GM23338 (cell line): ENCODE measurements around the gene ZNF93. TPM values are rescaled to one million over a fixed set of nuclear protein-coding genes. Genes with fewer than 3 reads are reported as not detected.

ENCODE experiments used
- ATAC-seq: fragments of 200-7000 bp; cut with Tn5 transposase; 3 replicates; pipeline ENCODE4 v1.9.1; 2020
- DNase-seq: peaks from one replicate; pipeline ENCODE4 v3.0.0-alpha.2; 2015; ENCODE audit warnings: low spot score
- H2AFZ ChIP-seq: fragments of 200-600 bp; sonication (generic); 2 replicates; pipeline ENCODE4 v1.8.0; 2016; ENCODE audit warnings: antibody characterized with exemption, mild to moderate bottlenecking, moderate library complexity
- H3F3A ChIP-seq: fragments of 200-600 bp; sonication (generic); replicated peaks from 2 replicates; pipeline ENCODE4 v1.8.0; 2017; ENCODE audit warnings: antibody characterized with exemption, mixed run types, low read depth
- H3K27ac ChIP-seq: fragments of 200-600 bp; sonication (generic); 2 replicates; pipeline ENCODE4 v1.6.1; 2016; ENCODE audit warnings: low read depth
- H3K27me3 ChIP-seq: fragments of 200-600 bp; sonication (generic); 2 replicates; pipeline ENCODE4 v1.8.0; 2016; ENCODE audit warnings: mild to moderate bottlenecking, mixed run types, moderate library complexity; ENCODE audit not compliant: insufficient read depth
- H3K36me3 ChIP-seq: fragments of 200-600 bp; sonication (generic); 2 replicates; pipeline ENCODE4 v1.8.0; 2016; ENCODE audit warnings: mild to moderate bottlenecking; ENCODE audit not compliant: insufficient read depth
- H3K4me1 ChIP-seq: fragments of 200-600 bp; sonication (generic); 2 replicates; pipeline ENCODE4 v1.8.0; 2016; ENCODE audit warnings: mild to moderate bottlenecking, moderate library complexity; ENCODE audit not compliant: insufficient read depth
- H3K4me2 ChIP-seq: fragments of 200-600 bp; sonication (generic); 2 replicates; pipeline ENCODE4 v1.7.1; 2017; ENCODE audit warnings: mixed run types
- H3K4me3 ChIP-seq: fragments of 200-600 bp; sonication (generic); 2 replicates; pipeline ENCODE4 v1.6.1; 2016; ENCODE audit warnings: mixed run types
- H3K79me2 ChIP-seq: fragments of 200-600 bp; sonication (generic); replicated peaks from 2 replicates; pipeline ENCODE4 v1.8.0; 2017; ENCODE audit warnings: mild to moderate bottlenecking; ENCODE audit not compliant: insufficient read depth
- H3K9me2 ChIP-seq: fragments of 200-600 bp; sonication (generic); 2 replicates; pipeline ENCODE4 v1.8.0; 2017; ENCODE audit not compliant: insufficient read depth
- H4K20me1 ChIP-seq: fragments of 200-600 bp; sonication (generic); replicated peaks from 2 replicates; pipeline ENCODE4 v1.8.0; 2017; ENCODE audit warnings: mild to moderate bottlenecking; ENCODE audit not compliant: insufficient read depth
- H3K27ac Mint-ChIP-seq: 2 replicates; pipeline ENCODE4 v1.8.0; 2020; ENCODE audit warnings: inconsistent platforms, mild to moderate bottlenecking, moderate library complexity, mixed read lengths
- H3K27me3 Mint-ChIP-seq: 3 replicates; pipeline ENCODE4 v1.8.0; 2022; ENCODE audit warnings: low read depth, mild to moderate bottlenecking, moderate library complexity, mixed read lengths, inconsistent platforms; ENCODE audit not compliant: insufficient read depth, poor library complexity
- H3K36me3 Mint-ChIP-seq: 3 replicates; pipeline ENCODE4 v1.8.0; 2021; ENCODE audit warnings: low read depth, mild to moderate bottlenecking, inconsistent platforms, moderate library complexity, mixed read lengths
- H3K4me1 Mint-ChIP-seq: 3 replicates; pipeline ENCODE4 v1.8.0; 2020; ENCODE audit warnings: mild to moderate bottlenecking, inconsistent platforms, mixed read lengths
- H3K4me3 Mint-ChIP-seq: 3 replicates; pipeline ENCODE4 v1.8.0; 2021; ENCODE audit warnings: moderate library complexity, mild to moderate bottlenecking, inconsistent platforms, mixed read lengths
- H3K9me3 Mint-ChIP-seq: 3 replicates; pipeline ENCODE4 v1.8.0; 2020; ENCODE audit warnings: moderate library complexity, mild to moderate bottlenecking, inconsistent platforms, mixed read lengths
- ETS1 ChIP-seq: IDR thresholded peaks from 2 replicates; pipeline ENCODE4 v1.6.1; 2016; ENCODE audit warnings: antibody characterized with exemption
- JUNB ChIP-seq: IDR thresholded peaks from one replicate; pipeline ENCODE4 v1.6.1; 2016; ENCODE audit warnings: antibody characterized with exemption; ENCODE audit not compliant: unreplicated experiment
- STAT1 ChIP-seq: IDR thresholded peaks from one replicate; pipeline ENCODE4 v1.6.1; 2016; ENCODE audit warnings: antibody characterized with exemption; ENCODE audit not compliant: unreplicated experiment
- ZNF331 ChIP-seq: fragments of 250-450 bp; sonication (Bioruptor Pico); IDR thresholded peaks from 2 replicates; pipeline ENCODE4 v1.5.0; 2020; ENCODE audit warnings: low read depth, mild to moderate bottlenecking, moderate library complexity
- ZNF462 ChIP-seq: fragments of 250-450 bp; sonication (Bioruptor Pico); IDR thresholded peaks from 2 replicates; pipeline ENCODE4 v1.5.0; 2020; ENCODE audit warnings: mild to moderate bottlenecking, moderate library complexity
- polyA plus RNA-seq: library from polyadenylated mRNA; unstranded; fragments of >200 nt; fragmentation: Nextera tagmentation; extraction: Ambion mirVana; gene quantifications from 2 replicates; pipeline ENCODE4 v1.2.1, GENCODE V29; 2016
- total RNA-seq: library from RNA; depleted of rRNA; stranded (reverse); fragments of >200 nt; shearing (Covaris generic); gene quantifications from 2 replicates; pipeline ENCODE4 v1.2.3, GENCODE V29; 2014

Gene ZNF93
- total and polyA plus RNA-seq, 2 experiments from 2014 or later = 48.6 to 122 TPM

DNA sequence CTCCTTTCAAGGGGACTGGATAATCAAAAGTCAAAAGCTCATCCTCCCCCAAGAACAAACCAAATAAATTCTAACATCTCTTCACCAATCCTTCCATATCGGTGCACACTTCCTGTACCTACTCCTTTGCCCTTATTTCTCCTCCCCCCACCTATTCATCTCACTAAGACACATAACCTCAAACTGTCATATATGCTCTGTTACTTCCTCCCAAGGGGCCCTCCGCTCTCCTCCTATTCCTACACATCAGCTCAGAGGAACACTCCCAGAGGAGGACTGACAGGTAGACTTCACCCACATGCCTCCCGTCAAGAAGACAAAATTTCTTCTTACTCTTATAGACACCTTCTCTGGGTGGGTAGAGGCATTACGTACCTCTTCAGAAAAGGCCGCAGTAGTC lies 48.1 kb downstream of the ZNF93 start:
- Histone ChIP-seq H3K4me2 (no peak overlapping the region), H3K4me1 (no peaks in the 10 kb centered on the region), H3K9me2 (peaks cover 11% of the 10 kb centered on the region; the same call in 1 of the 2 replicates), H3K4me3 (no peak overlapping the region), H3F3A (no peaks in the 10 kb centered on the region), H2AFZ (no peak overlapping the region), H3K36me3 (no peaks in the 10 kb centered on the region), H3K27me3 (no peaks in the 10 kb centered on the region; the same call in 1 of the 2 replicates), H3K27ac (no peak overlapping the region), H4K20me1 (no peaks in the 10 kb centered on the region), H3K79me2 (no peaks in the 10 kb centered on the region)
- peaks cover 5% of the 10 kb centered on the region; the same call in 2 of the 3 replicates for H3K9me3 Mint-ChIP-seq
- H3K36me3 Mint-ChIP-seq = no peaks in the 10 kb centered on the region
- TF ChIP-seq JUNB = no peak
- TF ChIP-seq ETS1 = no peak
- TF ChIP-seq ZNF462 (CRISPR knock-in tag) = no peak
- TF ChIP-seq ZNF331 (CRISPR knock-in tag) = no peak
- TF ChIP-seq STAT1 = no peak
- no peaks in the 10 kb centered on the region for H3K4me1 Mint-ChIP-seq
- DNase-seq (no peak), ATAC-seq (no peak)
- H3K27me3 Mint-ChIP-seq = peaks cover 5% of the 10 kb centered on the region
- H3K27ac Mint-ChIP-seq = no peak overlapping the region
- no peak overlapping the region for H3K4me3 Mint-ChIP-seq
